HCT116 (cell line): ENCODE data around the gene DNAJC16. TPM values are rescaled to one million over a fixed set of nuclear protein-coding genes. Genes with fewer than 3 reads are reported as not detected.

Source experiments
- ATAC-seq: fragments of 200-7000 bp; cut with Tn5 transposase; 2 replicates; pipeline ENCODE4 v1.9.1; 2020; ENCODE audit warnings: mild to moderate bottlenecking, moderate library complexity
- BruUV-seq: library from RNA; stranded (reverse); fragments of 400-500 nt; replicated peaks from 2 replicates; lab custom pipeline; 2021; lab: Mats Ljungman, UMichigan
- CTCF ChIA-PET: fragments of 300-600 bp; sonication (Branson Sonifier 250); formaldehyde crosslinking; loops from one replicate; lab custom pipeline; 2021; ENCODE audit warnings: antibody characterized with exemption; lab: Charles Lee
- POLR2A ChIA-PET: fragments of 300-600, 350-600 bp; sonication (Branson Sonifier 250); formaldehyde crosslinking; loops from one replicate; lab custom pipeline; 2021; ENCODE audit warnings: antibody characterized with exemption; lab: Charles Lee
- RAD21 ChIA-PET, 2 experiments: fragments of 300-600 bp; sonication (Branson Sonifier 250); formaldehyde crosslinking; loops; one replicate each; lab custom pipeline; 2023; ENCODE audit warnings: low total read pairs in 2 of 2; ENCODE audit not compliant: uncharacterized antibody in 2 of 2, unreplicated experiment in 2 of 2, low non-redundant PET in 1 of 2; lab: Charles Lee
- DNase-seq: peaks from one replicate; pipeline ENCODE4 v3.0.0-alpha.2; 2010; ENCODE audit warnings: low read depth, low spot score
- H2AFZ ChIP-seq: fragments of 200-600 bp; shearing (Covaris generic), sonication (generic); 2 replicates; pipeline ENCODE4 v1.6.1; 2017; ENCODE audit warnings: low read depth, mixed run types, mixed read lengths, antibody characterized with exemption, low read length; ENCODE audit not compliant: poor library complexity, severe bottlenecking
- H3K27ac ChIP-seq: 2 replicates; pipeline ENCODE4 v1.5.1; 2012; ENCODE audit warnings: low read depth, low read length
- H3K27me3 ChIP-seq: fragments of 200-600 bp; sonication (generic); 2 replicates; pipeline ENCODE4 v1.6.1; 2016; ENCODE audit warnings: mixed run types, low read length, mixed read lengths; ENCODE audit not compliant: insufficient read depth
- H3K36me3 ChIP-seq, 2 experiments: fragments of 200-500 bp in 1 of 2; fragments of 200-600 bp in 1 of 2; sonication (Bioruptor generic) in 1 of 2; sonication (generic) in 1 of 2; 2 replicates each; pipeline versions ENCODE4 v1.5.1 to v1.6.1; 2014 to 2016; ENCODE audit warnings: low read length in 2 of 2, inconsistent platforms in 1 of 2, mixed read lengths in 1 of 2, mixed run types in 1 of 2; ENCODE audit not compliant: insufficient read depth in 2 of 2, control insufficient read depth in 1 of 2
- H3K4me1 ChIP-seq, 2 experiments: fragments of 200-600 bp in 1 of 2; sonication (generic) in 1 of 2; 2 replicates each; pipeline versions ENCODE4 v1.5.1 to v1.6.1; 2012 to 2017; ENCODE audit warnings: low read length in 2 of 2, inconsistent platforms in 1 of 2, mild to moderate bottlenecking in 1 of 2, mixed read lengths in 1 of 2, mixed run types in 1 of 2, moderate library complexity in 1 of 2; ENCODE audit not compliant: insufficient read depth in 2 of 2, control insufficient read depth in 1 of 2
- H3K4me2 ChIP-seq: fragments of 200-600 bp; sonication (generic); 2 replicates; pipeline ENCODE4 v1.6.1; 2017; ENCODE audit warnings: mixed run types, low read length, mixed read lengths
- H3K4me3 ChIP-seq, 2 experiments: fragments of 200-600 bp in 1 of 2; sonication (generic) in 1 of 2; replicated peaks in 1 of 2; 2 replicates each; pipeline ENCODE4 v1.5.1; 2011 to 2016; ENCODE audit warnings: low read length in 2 of 2, control low read depth in 1 of 2, low read depth in 1 of 2, mild to moderate bottlenecking in 1 of 2, mixed read lengths in 1 of 2, mixed run types in 1 of 2
- H3K79me2 ChIP-seq: fragments of 200-600 bp; sonication (generic); 2 replicates; pipeline ENCODE4 v1.6.1; 2017; ENCODE audit warnings: mild to moderate bottlenecking, mixed run types, low read length, moderate library complexity, mixed read lengths; ENCODE audit not compliant: insufficient read depth
- H3K9ac ChIP-seq: fragments of 200-600 bp; sonication (generic); 2 replicates; pipeline ENCODE4 v1.6.1; 2016; ENCODE audit warnings: low read length, mixed read lengths
- H3K9me2 ChIP-seq: fragments of 200-600 bp; sonication (generic), shearing (Covaris generic); 2 replicates; pipeline ENCODE4 v1.6.1; 2017; ENCODE audit warnings: mixed run types, mild to moderate bottlenecking, moderate library complexity; ENCODE audit not compliant: insufficient read depth
- H3K9me3 ChIP-seq, 2 experiments: fragments of 200-500 bp in 1 of 2; fragments of 200-600 bp in 1 of 2; sonication (Bioruptor generic) in 1 of 2; sonication (generic) in 1 of 2; 2 replicates each; pipeline ENCODE4 v1.6.1; 2014 to 2017; ENCODE audit warnings: low read length in 2 of 2, mixed read lengths in 2 of 2, inconsistent platforms in 1 of 2, low read depth in 1 of 2, mild to moderate bottlenecking in 1 of 2, mixed run types in 1 of 2, moderate library complexity in 1 of 2; ENCODE audit not compliant: control insufficient read depth in 1 of 2, insufficient read depth in 1 of 2
- H4K20me1 ChIP-seq: fragments of 200-600 bp; sonication (generic), shearing (Covaris generic); 2 replicates; pipeline ENCODE4 v1.6.1; 2017; ENCODE audit warnings: mixed run types, mild to moderate bottlenecking, moderate library complexity; ENCODE audit not compliant: insufficient read depth
- CBX3 ChIP-seq: IDR thresholded peaks from 2 replicates; pipeline ENCODE4 v1.6.1; 2012; ENCODE audit warnings: low read depth
- CTCF ChIP-seq, 3 experiments: fragments of 200-600 bp in 1 of 3; sonication (generic) in 1 of 3; IDR thresholded peaks in 2 of 3; conservative IDR thresholded peaks in 1 of 3; 2 replicates each; pipeline ENCODE4 v1.5.1; 2012 to 2017; ENCODE audit warnings: low read depth in 2 of 3, low read length in 2 of 3, antibody characterized with exemption in 1 of 3, borderline replicate concordance in 1 of 3, control low read depth in 1 of 3, mild to moderate bottlenecking in 1 of 3, mixed read lengths in 1 of 3, mixed run types in 1 of 3, moderate library complexity in 1 of 3; ENCODE audit not compliant: insufficient read depth in 1 of 3
- EGR1 ChIP-seq: IDR thresholded peaks from 2 replicates; pipeline ENCODE4 v1.6.1; 2012; ENCODE audit warnings: low read depth
- ELF1 ChIP-seq: IDR thresholded peaks from 2 replicates; pipeline ENCODE4 v1.6.1; 2012; ENCODE audit warnings: low read depth, borderline replicate concordance
- EZH2 ChIP-seq: fragments of 200-600 bp; sonication (generic); IDR thresholded peaks from 2 replicates; pipeline ENCODE4 v1.6.1; 2017; ENCODE audit warnings: antibody characterized with exemption, mixed run types
- EZH2phosphoT487 ChIP-seq: fragments of 200-600 bp; IDR thresholded peaks from 2 replicates; pipeline ENCODE4 v1.6.1; 2018; ENCODE audit warnings: antibody characterized with exemption, borderline replicate concordance
- FOSL1 ChIP-seq: IDR thresholded peaks from 2 replicates; pipeline ENCODE4 v1.6.1; 2012; ENCODE audit warnings: low read depth
- POLR2AphosphoS5 ChIP-seq: IDR thresholded peaks from 2 replicates; pipeline ENCODE4 v1.6.1; 2011; ENCODE audit warnings: mild to moderate bottlenecking, low read depth, low read length, moderate library complexity
- RAD21 ChIP-seq: IDR thresholded peaks from 2 replicates; pipeline ENCODE4 v1.6.1; 2012; ENCODE audit warnings: low read depth, mild to moderate bottlenecking
- SIN3A ChIP-seq: IDR thresholded peaks from 2 replicates; pipeline ENCODE4 v1.6.1; 2012; ENCODE audit warnings: low read depth
- SP1 ChIP-seq: IDR thresholded peaks from 2 replicates; pipeline ENCODE4 v1.6.1; 2012; ENCODE audit warnings: low read depth
- SRF ChIP-seq: IDR thresholded peaks from 2 replicates; pipeline ENCODE4 v1.6.1; 2012; ENCODE audit warnings: low read depth
- TCF7L2 ChIP-seq: IDR thresholded peaks from 2 replicates; pipeline ENCODE4 v1.7.0; 2011; ENCODE audit warnings: borderline replicate concordance, inconsistent platforms; ENCODE audit not compliant: insufficient read depth, insufficient read length; ENCODE audit errors: extremely low read depth
- YY1 ChIP-seq: IDR thresholded peaks from 2 replicates; pipeline ENCODE4 v1.6.1; 2011; ENCODE audit warnings: low read length, low read depth, moderate library complexity, mild to moderate bottlenecking; ENCODE audit not compliant: insufficient replicate concordance; ENCODE audit errors: extremely low read depth
- ZNF274 ChIP-seq: fragments of 200-500 bp; sonication (Bioruptor generic); IDR thresholded peaks from 2 replicates; pipeline ENCODE4 v1.6.1; 2014; ENCODE audit warnings: mild to moderate bottlenecking, low read depth, low read length, inconsistent platforms
- intact Hi-C: fragments of 100-400 bp; cut with micrococcal nuclease; formaldehyde crosslinking; loops from 2 replicates; pipeline ENCODE4 v1.10.0; 2022
- total RNA-seq: library from RNA; stranded (reverse); gene quantifications from one replicate; pipeline ENCODE4 v1.2.1, GENCODE V29; 2021; ENCODE audit not compliant: unreplicated experiment
- TF ChIP-seq, protein P1 (sequence below): IDR thresholded peaks from 2 replicates; pipeline ENCODE4 v1.6.1; 2012; ENCODE audit warnings: low read depth
- TF ChIP-seq, protein P2 (sequence below): IDR thresholded peaks from 2 replicates; pipeline ENCODE4 v1.6.1; 2012
- TF ChIP-seq, protein P3 (sequence below): IDR thresholded peaks from 2 replicates; pipeline ENCODE4 v1.6.1; 2012
- TF ChIP-seq, protein P4 (sequence below): IDR thresholded peaks from 2 replicates; pipeline ENCODE4 v1.6.1; 2011; ENCODE audit warnings: mild to moderate bottlenecking, low read length, moderate library complexity; ENCODE audit not compliant: insufficient replicate concordance; ENCODE audit errors: extremely low read depth

Gene DNAJC16
- total RNA-seq, 1 experiment from 2014 or later, result 20.6 TPM

DNA sequence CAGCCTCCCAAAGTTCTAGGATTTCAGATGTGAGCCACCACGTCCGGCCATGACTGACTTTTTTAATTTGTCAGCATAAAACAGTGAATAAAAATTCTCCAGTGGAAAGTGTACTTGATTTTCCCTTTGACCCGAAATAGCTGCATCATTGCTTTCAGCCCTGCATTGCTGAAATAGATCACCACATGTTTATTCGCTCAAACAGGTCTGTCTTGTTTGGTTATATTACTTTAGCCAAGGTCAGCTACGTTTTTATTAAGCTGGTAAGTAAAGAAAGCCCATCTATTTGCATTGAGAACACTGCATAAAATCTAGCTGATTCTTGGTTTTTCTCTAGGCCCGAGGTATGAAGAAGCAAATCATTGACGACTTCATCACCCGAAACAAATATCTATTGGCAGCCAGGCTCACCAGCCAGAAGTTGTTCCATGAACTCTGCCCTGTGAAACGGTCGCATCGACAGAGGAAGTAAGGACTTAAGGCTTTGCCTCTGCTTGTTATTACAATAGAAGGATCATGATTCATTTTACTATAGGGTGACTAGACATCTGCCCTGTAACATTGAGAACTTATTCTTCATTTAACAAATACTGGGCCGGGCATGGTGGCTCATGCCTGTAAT lies 32.7 kb downstream of the DNAJC16 start:
- Histone ChIP-seq H3K9me3 (no peaks in the 10 kb centered on the region), H3K4me1 (no peaks in the 10 kb centered on the region), H2AFZ (no peak overlapping the region), H3K4me3 (no peak overlapping the region), H3K36me3 (peaks cover 23 to 24% of the 10 kb centered on the region in 2 experiments; a peak in 3 of 4 replicates), H3K9me2 (no peaks in the 10 kb centered on the region), H3K79me2 (no peaks in the 10 kb centered on the region), H4K20me1 (no peaks in the 10 kb centered on the region), H3K27me3 (no peaks in the 10 kb centered on the region), H3K9ac (no peak overlapping the region), H3K4me2 (no peak overlapping the region), H3K27ac (no peak overlapping the region)
- ChIA-PET POLR2A (no interaction called here), RAD21 (no interaction called here), CTCF (no interaction called here)
- no peak for ATAC-seq
- TF ChIP-seq YY1, result no peak
- no peak for TF ChIP-seq SIN3A
- TF ChIP-seq, protein P1, sequence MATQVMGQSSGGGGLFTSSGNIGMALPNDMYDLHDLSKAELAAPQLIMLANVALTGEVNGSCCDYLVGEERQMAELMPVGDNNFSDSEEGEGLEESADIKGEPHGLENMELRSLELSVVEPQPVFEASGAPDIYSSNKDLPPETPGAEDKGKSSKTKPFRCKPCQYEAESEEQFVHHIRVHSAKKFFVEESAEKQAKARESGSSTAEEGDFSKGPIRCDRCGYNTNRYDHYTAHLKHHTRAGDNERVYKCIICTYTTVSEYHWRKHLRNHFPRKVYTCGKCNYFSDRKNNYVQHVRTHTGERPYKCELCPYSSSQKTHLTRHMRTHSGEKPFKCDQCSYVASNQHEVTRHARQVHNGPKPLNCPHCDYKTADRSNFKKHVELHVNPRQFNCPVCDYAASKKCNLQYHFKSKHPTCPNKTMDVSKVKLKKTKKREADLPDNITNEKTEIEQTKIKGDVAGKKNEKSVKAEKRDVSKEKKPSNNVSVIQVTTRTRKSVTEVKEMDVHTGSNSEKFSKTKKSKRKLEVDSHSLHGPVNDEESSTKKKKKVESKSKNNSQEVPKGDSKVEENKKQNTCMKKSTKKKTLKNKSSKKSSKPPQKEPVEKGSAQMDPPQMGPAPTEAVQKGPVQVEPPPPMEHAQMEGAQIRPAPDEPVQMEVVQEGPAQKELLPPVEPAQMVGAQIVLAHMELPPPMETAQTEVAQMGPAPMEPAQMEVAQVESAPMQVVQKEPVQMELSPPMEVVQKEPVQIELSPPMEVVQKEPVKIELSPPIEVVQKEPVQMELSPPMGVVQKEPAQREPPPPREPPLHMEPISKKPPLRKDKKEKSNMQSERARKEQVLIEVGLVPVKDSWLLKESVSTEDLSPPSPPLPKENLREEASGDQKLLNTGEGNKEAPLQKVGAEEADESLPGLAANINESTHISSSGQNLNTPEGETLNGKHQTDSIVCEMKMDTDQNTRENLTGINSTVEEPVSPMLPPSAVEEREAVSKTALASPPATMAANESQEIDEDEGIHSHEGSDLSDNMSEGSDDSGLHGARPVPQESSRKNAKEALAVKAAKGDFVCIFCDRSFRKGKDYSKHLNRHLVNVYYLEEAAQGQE, result no peak
- TF ChIP-seq CBX3, result no peak
- TF ChIP-seq, protein P2, sequence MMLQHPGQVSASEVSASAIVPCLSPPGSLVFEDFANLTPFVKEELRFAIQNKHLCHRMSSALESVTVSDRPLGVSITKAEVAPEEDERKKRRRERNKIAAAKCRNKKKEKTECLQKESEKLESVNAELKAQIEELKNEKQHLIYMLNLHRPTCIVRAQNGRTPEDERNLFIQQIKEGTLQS, result no peak
- TF ChIP-seq TCF7L2, result no peak
- no peak for TF ChIP-seq ELF1
- TF ChIP-seq SRF, result no peak
- TF ChIP-seq, protein P3, sequence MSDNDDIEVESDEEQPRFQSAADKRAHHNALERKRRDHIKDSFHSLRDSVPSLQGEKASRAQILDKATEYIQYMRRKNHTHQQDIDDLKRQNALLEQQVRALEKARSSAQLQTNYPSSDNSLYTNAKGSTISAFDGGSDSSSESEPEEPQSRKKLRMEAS, result no peak
- no peak for TF ChIP-seq SP1
- no peak for TF ChIP-seq ZNF274
- TF ChIP-seq CTCF (IDR thresholded peaks at IDR 0.05 in 2 of 3, conservative IDR thresholded peaks at IDR 0.05 in 1 of 3; ENCODE audit: borderline replicate concordance in 1 of 3, insufficient read depth in 1 of 3, low read depth in 2 of 3, low read length in 2 of 3), result no peak
- TF ChIP-seq RAD21, result no peak
- no peak for TF ChIP-seq EZH2
- TF ChIP-seq, protein P4, sequence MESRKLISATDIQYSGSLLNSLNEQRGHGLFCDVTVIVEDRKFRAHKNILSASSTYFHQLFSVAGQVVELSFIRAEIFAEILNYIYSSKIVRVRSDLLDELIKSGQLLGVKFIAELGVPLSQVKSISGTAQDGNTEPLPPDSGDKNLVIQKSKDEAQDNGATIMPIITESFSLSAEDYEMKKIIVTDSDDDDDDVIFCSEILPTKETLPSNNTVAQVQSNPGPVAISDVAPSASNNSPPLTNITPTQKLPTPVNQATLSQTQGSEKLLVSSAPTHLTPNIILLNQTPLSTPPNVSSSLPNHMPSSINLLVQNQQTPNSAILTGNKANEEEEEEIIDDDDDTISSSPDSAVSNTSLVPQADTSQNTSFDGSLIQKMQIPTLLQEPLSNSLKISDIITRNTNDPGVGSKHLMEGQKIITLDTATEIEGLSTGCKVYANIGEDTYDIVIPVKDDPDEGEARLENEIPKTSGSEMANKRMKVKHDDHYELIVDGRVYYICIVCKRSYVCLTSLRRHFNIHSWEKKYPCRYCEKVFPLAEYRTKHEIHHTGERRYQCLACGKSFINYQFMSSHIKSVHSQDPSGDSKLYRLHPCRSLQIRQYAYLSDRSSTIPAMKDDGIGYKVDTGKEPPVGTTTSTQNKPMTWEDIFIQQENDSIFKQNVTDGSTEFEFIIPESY, result no peak
- no peak for TF ChIP-seq POLR2AphosphoS5
- TF ChIP-seq EGR1, result no peak
- no peak for TF ChIP-seq EZH2phosphoT487
- TF ChIP-seq FOSL1, result no peak
- no peak for DNase-seq
- intact Hi-C loops, result no loop called here
- BruUV-seq, result no TSS peak
